Coronary artery (tissue), 2 donors: ENCODE data around the gene THSD7B.
"Not testable (repeated sequence)": the region's sequence is repeated elsewhere in the genome, so short reads cannot be mapped to it uniquely, and the experiment has no call there.

Source experiments
- DNase-seq: peaks from one replicate; pipeline ENCODE4 v3.0.0-alpha.2; 2017; ENCODE audit warnings: low spot score
- H3K27ac ChIP-seq, 2 donors: fragments of 200-600 bp; sonication (generic); one replicate each; pipeline ENCODE4 v1.5.1; 2016 to 2019
- H3K4me3 ChIP-seq: fragments of 200-600 bp; sonication (generic); 2 replicates; pipeline ENCODE4 v1.5.1; 2016; ENCODE audit warnings: mild to moderate bottlenecking, moderate library complexity
- CTCF ChIP-seq: fragments of 200-600 bp; sonication (generic); IDR thresholded peaks from one replicate; pipeline ENCODE4 v1.5.1; 2019; ENCODE audit warnings: antibody characterized with exemption

THSD7B gene

GRCh38 chr2:136750065-136750464 is 15.3 kb upstream of the THSD7B start:
- Histone ChIP-seq H3K27ac (no peak overlapping the region), H3K4me3 (no peak overlapping the region)
- TF ChIP-seq CTCF, result no peak
- no peak for DNase-seq

- H3K4me3 ChIP-seq, result no peak overlapping the region
- TF ChIP-seq CTCF, result no peak
- no peak for DNase-seq
These were observed 13.9 kb upstream of the THSD7B start for GRCh38 chr2:136751406-136751805.

GRCh38 chr2:136758504-136758903 is 6.8 kb upstream of the THSD7B start:
- H3K4me3 ChIP-seq, H3K27ac ChIP-seq, DNase-seq: not testable (repeated sequence)

More at GRCh38 chr2:136751406-136751805, 13.9 kb upstream of the THSD7B start:
- no peak overlapping the region for H3K27ac ChIP-seq

GRCh38 chr2:136764452-136765255 is 691 bp upstream of the THSD7B start:
- Histone ChIP-seq H3K27ac (no peak overlapping the region), H3K4me3 (peak overlapping the region; percentile 74)
- TF ChIP-seq CTCF, result no peak
- no peak for DNase-seq

GRCh38 chr2:136766073-136766404 is 694 bp downstream of the THSD7B start:
- no peak for TF ChIP-seq CTCF
- H3K27ac ChIP-seq, result no peak overlapping the region
- no peak for DNase-seq
- H3K4me3 ChIP-seq, result peak overlapping the region; percentile 74

- no peak for DNase-seq
- H3K4me3 ChIP-seq, result no peak overlapping the region
- no peak overlapping the region for H3K27ac ChIP-seq
- no peak for TF ChIP-seq CTCF
These were observed 1.7 kb downstream of the THSD7B start for GRCh38 chr2:136767030-136767429.

- Histone ChIP-seq H3K4me3 (no peak overlapping the region), H3K27ac (no peak overlapping the region)
- TF ChIP-seq CTCF, result no peak
- no peak for DNase-seq
These were observed 4.5 kb downstream of the THSD7B start for GRCh38 chr2:136769871-136770270.
